ENCODE data around the gene PLCL1.

The PLCL1 gene

GRCh38 chr2:198063242-198063641, 258.8 kb downstream of the PLCL1 start:
- peaks cover 5% of the 10 kb centered on the region for H3K4me1 Mint-ChIP-seq
- no peak for ATAC-seq

DNA sequence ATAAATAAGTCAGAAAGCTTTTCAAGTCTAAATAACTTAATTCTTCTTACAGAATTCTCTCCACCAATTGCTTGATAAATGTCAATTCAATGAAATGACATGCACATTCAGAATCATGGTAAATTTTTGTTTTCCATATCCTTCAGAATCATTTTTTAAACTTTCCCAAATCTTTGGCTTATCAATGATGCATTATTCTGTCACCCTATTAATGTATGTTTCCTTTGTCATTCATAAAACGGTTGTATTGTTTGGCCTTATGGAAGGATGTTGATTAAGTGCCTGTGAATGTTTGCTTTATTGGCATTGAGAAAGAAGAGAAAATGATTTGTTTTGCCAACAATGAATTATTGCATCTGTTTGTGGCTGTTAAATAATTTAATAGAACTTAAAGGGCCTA, 260.9 kb downstream of the PLCL1 start:
- Mint-ChIP-seq H3K9me3 (no peaks in the 10 kb centered on the region), H3K27me3 (no peaks in the 10 kb centered on the region), H3K27ac (no peak overlapping the region), H3K4me1 (peaks cover 5% of the 10 kb centered on the region), H3K4me3 (no peak overlapping the region)
- DNase-seq (no peak), ATAC-seq (no peak)

More at GRCh38 chr2:198063242-198063641, 258.8 kb downstream of the PLCL1 start:
- DNase-seq, result no peak
- no peaks in the 10 kb centered on the region for H3K9me3 Mint-ChIP-seq
- no peaks in the 10 kb centered on the region for H3K27me3 Mint-ChIP-seq
- H3K27ac Mint-ChIP-seq, result no peak overlapping the region
- no peak overlapping the region for H3K4me3 Mint-ChIP-seq

DNA sequence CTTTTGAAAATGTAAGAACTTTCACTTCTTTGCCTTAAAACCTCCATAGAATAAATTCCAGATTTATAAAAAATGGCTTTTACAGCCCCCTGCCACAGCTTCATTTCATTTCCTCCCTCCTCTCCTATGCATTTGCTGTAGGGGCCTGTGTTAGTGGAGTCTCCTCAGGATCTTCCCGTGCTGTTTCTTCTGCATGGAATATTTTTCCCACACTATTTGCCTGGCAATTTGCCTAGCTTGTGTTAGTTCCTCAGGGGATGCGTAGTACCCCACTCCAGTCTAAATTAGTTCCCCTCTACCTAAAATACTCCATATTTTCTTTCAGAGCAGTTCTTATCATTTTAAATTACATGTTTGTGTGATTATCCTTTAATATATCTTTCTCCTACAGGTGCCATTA, 262.2 kb downstream of the PLCL1 start:
- Mint-ChIP-seq H3K9me3 (no peaks in the 10 kb centered on the region), H3K4me3 (no peak overlapping the region), H3K4me1 (peaks cover 5% of the 10 kb centered on the region), H3K27ac (no peak overlapping the region), H3K27me3 (no peaks in the 10 kb centered on the region)
- ATAC-seq (no peak), DNase-seq (no peak)

DNA sequence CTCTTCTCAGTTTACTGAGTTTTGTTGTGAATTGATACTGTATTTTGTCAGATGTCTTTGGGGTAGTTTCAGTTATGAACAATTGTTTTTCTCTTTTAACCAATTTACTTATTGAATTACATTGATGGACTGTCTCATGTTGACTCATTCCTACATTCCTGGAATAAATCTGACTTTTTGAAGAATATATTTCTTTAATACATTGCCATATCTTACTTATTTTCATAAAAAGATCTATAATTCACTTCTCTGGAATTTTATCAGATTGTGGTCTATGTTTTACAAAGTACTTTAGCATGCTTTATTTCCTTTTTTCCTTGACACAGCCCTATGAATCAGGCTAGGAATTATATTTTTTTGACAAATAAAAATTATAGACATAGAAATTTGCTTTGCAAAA, 268.3 kb downstream of the PLCL1 start:
- Mint-ChIP-seq H3K27me3 (no peaks in the 10 kb centered on the region), H3K4me3 (no peak overlapping the region), H3K4me1 (no peaks in the 10 kb centered on the region), H3K9me3 (no peaks in the 10 kb centered on the region), H3K27ac (no peak overlapping the region)
- no peak for ATAC-seq
- DNase-seq, result no peak

DNA sequence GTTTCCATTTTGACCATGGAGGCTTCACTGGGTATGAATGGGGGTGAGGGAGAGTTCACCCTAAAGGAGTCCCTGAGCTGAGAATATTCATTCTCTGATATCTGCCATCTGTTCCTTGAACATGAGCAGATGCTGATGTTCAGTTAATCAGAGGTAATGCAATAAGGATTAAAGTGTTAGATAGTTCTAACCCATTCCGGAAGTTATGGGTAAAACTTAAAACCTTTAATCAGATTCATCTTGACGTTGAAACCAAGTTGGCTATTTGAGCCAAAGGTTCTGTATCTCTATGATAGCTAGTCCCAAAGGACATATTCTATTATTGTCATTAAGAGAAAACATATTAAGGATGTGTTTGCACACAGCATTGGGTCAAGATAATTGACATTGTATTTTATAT, 268.9 kb downstream of the PLCL1 start:
- no peaks in the 10 kb centered on the region for H3K4me1 Mint-ChIP-seq
- H3K27me3 Mint-ChIP-seq, result no peaks in the 10 kb centered on the region
- H3K9me3 Mint-ChIP-seq, result no peaks in the 10 kb centered on the region
- DNase-seq (no peak), ATAC-seq (no peak)
- H3K27ac Mint-ChIP-seq, result no peak overlapping the region
- no peak overlapping the region for H3K4me3 Mint-ChIP-seq

DNA sequence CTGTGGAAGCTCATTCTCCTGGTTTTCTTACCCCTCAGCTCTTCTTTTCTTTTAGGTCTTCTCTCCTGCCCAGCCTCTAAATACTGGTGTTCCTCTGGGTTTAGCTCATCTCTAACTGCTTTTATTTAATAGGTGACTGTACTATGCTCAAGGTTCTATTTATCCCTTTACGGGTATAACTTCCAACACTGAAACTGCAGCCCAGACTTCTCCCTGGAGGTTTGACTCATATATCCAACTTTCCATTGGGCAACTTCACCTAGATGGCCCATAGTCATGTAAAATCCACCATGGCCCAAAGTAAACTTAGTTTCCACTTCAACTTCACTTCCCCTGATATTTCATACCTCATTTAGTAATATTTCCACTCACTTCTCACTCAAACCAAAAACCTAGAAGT, 273.1 kb downstream of the PLCL1 start:
- no peak for ATAC-seq
- H3K27ac Mint-ChIP-seq, result no peak overlapping the region
- H3K27me3 Mint-ChIP-seq, result no peaks in the 10 kb centered on the region
- H3K4me3 Mint-ChIP-seq, result no peak overlapping the region
- no peaks in the 10 kb centered on the region for H3K4me1 Mint-ChIP-seq
- no peaks in the 10 kb centered on the region for H3K9me3 Mint-ChIP-seq
- DNase-seq, result no peak

- Mint-ChIP-seq H3K4me3 (no peak overlapping the region), H3K27ac (no peak overlapping the region), H3K4me1 (no peaks in the 10 kb centered on the region), H3K9me3 (no peaks in the 10 kb centered on the region), H3K27me3 (no peaks in the 10 kb centered on the region)
- no peak for DNase-seq
- no peak for ATAC-seq
These were observed 276.7 kb downstream of the PLCL1 start for GRCh38 chr2:198080879-198081765.

GRCh38 chr2:198084156-198084555, 279.8 kb downstream of the PLCL1 start:
- H3K27ac Mint-ChIP-seq, result no peak overlapping the region
- no peaks in the 10 kb centered on the region for H3K9me3 Mint-ChIP-seq
- ATAC-seq, result no peak
- H3K4me1 Mint-ChIP-seq, result no peaks in the 10 kb centered on the region
- H3K4me3 Mint-ChIP-seq, result no peak overlapping the region
- no peaks in the 10 kb centered on the region for H3K27me3 Mint-ChIP-seq
- no peak for DNase-seq

DNA sequence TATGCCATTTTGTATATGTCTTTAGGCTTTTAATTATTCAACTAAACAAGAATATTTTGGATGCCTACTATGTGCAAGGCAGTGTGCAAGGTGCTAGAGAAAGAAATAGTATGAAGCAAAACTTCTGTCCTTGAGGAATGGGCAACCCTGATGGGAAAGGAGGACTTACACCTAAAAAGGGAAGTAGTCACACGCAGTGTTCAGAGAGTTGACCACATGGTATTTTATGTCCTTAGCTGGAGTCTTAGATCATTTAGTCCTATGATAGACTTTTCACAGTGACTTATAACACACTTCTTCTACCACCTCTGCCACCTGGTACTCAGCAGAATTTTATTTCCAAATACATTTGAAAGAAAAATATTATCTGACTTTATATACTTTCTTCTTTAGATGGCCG, 291.6 kb downstream of the PLCL1 start:
- ATAC-seq (no peak), DNase-seq (no peak)
- no peaks in the 10 kb centered on the region for H3K9me3 Mint-ChIP-seq
- H3K4me1 Mint-ChIP-seq, result peaks cover 6% of the 10 kb centered on the region
- no peak overlapping the region for H3K4me3 Mint-ChIP-seq
- H3K27ac Mint-ChIP-seq, result no peak overlapping the region
- no peaks in the 10 kb centered on the region for H3K27me3 Mint-ChIP-seq

DNA sequence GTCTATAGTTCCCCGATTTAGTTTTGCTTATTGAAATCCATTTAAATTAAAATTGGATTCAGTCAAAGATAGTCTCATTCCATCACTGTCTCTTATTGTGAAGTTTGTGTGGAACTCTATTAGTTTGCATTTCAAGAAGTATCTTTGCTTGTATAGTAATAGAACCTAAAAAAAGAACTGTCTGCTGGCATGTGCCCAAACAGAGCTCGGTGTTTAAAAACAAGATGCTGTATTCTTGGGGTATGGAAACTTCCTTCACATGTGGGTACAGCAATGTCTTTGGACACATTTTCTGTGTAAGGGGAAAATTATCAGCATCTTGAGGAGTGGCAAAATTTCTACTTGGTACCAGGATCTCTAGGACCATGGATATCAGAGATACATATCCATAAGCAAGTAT, 292.6 kb downstream of the PLCL1 start:
- no peak overlapping the region for H3K27ac Mint-ChIP-seq
- no peaks in the 10 kb centered on the region for H3K27me3 Mint-ChIP-seq
- no peaks in the 10 kb centered on the region for H3K9me3 Mint-ChIP-seq
- H3K4me1 Mint-ChIP-seq, result peaks cover 6% of the 10 kb centered on the region
- H3K4me3 Mint-ChIP-seq, result no peak overlapping the region
- ATAC-seq, result no peak
- DNase-seq, result no peak

DNA sequence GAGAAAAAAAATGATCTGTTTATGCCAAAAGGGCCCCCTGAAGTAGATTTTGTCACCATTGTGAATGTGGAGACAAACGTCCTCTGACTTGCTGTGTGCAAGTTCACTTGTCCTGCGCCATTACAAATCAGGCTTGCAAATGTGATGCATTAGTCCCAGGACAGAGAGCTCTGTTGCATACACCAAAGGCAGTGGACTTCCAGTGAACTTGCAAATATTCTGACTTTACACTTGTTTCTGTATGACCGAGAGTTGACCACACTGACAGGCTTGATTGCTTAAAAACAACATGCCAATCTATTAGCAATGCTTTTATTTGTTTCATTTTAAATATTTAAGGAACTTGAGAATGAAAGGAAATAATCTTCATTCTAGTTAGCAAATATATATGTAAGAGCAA, 293.2 kb downstream of the PLCL1 start:
- DNase-seq (no peak), ATAC-seq (no peak)
- Mint-ChIP-seq H3K4me1 (peaks cover 6% of the 10 kb centered on the region), H3K27ac (no peak overlapping the region), H3K4me3 (no peak overlapping the region), H3K9me3 (no peaks in the 10 kb centered on the region), H3K27me3 (no peaks in the 10 kb centered on the region)

GRCh38 chr2:198098386-198098785, 294.0 kb downstream of the PLCL1 start:
- ATAC-seq (no peak), DNase-seq (no peak)
- Mint-ChIP-seq H3K4me1 (peaks cover 6% of the 10 kb centered on the region), H3K27ac (no peak overlapping the region), H3K4me3 (no peak overlapping the region), H3K9me3 (no peaks in the 10 kb centered on the region), H3K27me3 (no peaks in the 10 kb centered on the region)

- H3K4me3 Mint-ChIP-seq, result no peak overlapping the region
- peaks cover 6% of the 10 kb centered on the region for H3K4me1 Mint-ChIP-seq
- H3K27ac Mint-ChIP-seq, result no peak overlapping the region
- H3K9me3 Mint-ChIP-seq, result no peaks in the 10 kb centered on the region
- ATAC-seq, result no peak
- H3K27me3 Mint-ChIP-seq, result no peaks in the 10 kb centered on the region
- DNase-seq, result no peak
These were observed 294.5 kb downstream of the PLCL1 start for GRCh38 chr2:198098918-198099317.

DNA sequence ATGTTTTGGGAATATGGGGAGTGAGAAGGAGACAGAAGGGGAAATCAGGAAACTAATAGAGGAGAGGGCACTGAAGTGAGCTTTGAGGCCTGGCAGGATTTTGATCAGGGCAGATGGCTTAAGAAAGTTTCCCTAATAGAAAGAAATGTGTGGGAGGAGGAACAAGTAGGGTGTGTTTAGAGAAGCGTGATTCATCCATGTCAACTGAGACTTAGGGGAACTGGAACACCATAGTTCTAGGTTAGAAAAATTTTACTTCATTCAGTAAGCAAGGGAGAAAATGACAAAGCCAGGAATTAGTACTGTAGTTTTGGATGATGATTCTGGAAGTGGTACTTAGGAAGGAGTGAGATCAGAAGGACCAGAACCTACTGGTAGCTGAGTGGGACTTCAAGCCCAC, 296.0 kb downstream of the PLCL1 start:
- H3K4me1 Mint-ChIP-seq, result peaks cover 6% of the 10 kb centered on the region
- peaks cover 0 to 3% of the 10 kb centered on the region in 2 donors for H3K9me3 Mint-ChIP-seq
- no peaks in the 10 kb centered on the region for H3K27me3 Mint-ChIP-seq
- ATAC-seq (no peak), DNase-seq (no peak)
- H3K27ac Mint-ChIP-seq, result no peak overlapping the region
- H3K4me3 Mint-ChIP-seq, result no peak overlapping the region

- H3K4me1 Mint-ChIP-seq, result peaks cover 6% of the 10 kb centered on the region
- no peaks in the 10 kb centered on the region for H3K27me3 Mint-ChIP-seq
- no peak overlapping the region for H3K4me3 Mint-ChIP-seq
- DNase-seq, result no peak
- ATAC-seq, result no peak
- peaks cover 0 to 5% of the 10 kb centered on the region in 2 donors for H3K9me3 Mint-ChIP-seq
- H3K27ac Mint-ChIP-seq, result no peak overlapping the region
These were observed 297.3 kb downstream of the PLCL1 start for GRCh38 chr2:198101688-198102087.

DNA sequence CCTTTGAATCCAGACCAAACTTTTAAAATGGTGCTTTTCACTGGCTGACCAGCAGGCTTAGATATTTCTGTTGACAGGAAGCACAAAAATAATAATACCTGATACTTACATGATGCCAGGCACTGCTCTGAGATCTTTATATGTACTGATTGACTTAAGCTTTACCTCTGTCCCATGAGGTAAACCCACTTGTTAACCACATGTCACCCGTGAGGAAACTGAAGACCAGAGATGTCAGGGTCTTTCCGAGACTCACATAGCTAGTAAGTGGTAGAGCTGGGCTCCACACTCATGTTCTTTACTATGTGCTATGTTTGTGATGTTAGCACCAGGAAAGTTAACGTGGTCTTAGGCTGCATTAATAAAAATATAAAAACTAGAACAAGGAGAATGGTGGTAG, 297.7 kb downstream of the PLCL1 start:
- no peak overlapping the region for H3K4me3 Mint-ChIP-seq
- peaks cover 6% of the 10 kb centered on the region for H3K4me1 Mint-ChIP-seq
- DNase-seq, result no peak
- H3K27ac Mint-ChIP-seq, result no peak overlapping the region
- no peaks in the 10 kb centered on the region for H3K27me3 Mint-ChIP-seq
- peaks cover 0 to 5% of the 10 kb centered on the region in 2 donors for H3K9me3 Mint-ChIP-seq
- no peak for ATAC-seq

DNA sequence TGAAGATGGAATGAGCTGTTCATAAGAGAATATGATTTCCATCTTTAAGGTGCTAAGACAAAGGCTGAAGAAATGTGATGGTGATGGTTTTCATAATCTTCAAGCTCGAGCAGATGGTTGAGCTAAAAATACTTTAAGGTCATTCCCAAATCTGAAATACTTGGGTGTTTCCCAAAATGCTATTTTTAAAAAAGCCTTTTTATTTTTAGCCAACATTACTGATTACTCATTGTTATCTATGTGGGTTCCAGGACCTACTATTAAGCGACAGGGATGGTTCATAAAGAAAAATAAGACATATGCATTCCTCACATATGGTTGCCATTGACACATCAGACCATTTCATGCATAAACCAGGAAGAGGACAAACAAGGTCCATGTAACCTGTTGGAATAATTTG, 298.5 kb downstream of the PLCL1 start:
- Mint-ChIP-seq H3K9me3 (peaks cover 0 to 5% of the 10 kb centered on the region in 2 donors), H3K4me3 (no peak overlapping the region)

More for the DNA sequence above, 298.5 kb downstream of the PLCL1 start:
- ATAC-seq, result no peak
- peaks cover 6% of the 10 kb centered on the region for H3K4me1 Mint-ChIP-seq
- DNase-seq, result no peak
- H3K27ac Mint-ChIP-seq, result no peak overlapping the region
- no peaks in the 10 kb centered on the region for H3K27me3 Mint-ChIP-seq

Data from stimulated activated naive CD8-positive, alpha-beta T cell treated with anti-CD3 and anti-CD28 coated beads, Interleukin-15, amount 100 ng/mL, for 72 hours (primary cell).